Neural progenitor cell (in vitro differentiated cells): ENCODE data around the gene FSTL1. TPM values are rescaled to one million over a fixed set of nuclear protein-coding genes. Genes with fewer than 3 reads are reported as not detected.

Experiments
- DNase-seq: peaks from one replicate; pipeline ENCODE4 v3.0.0-alpha.2; 2016; ENCODE audit warnings: low spot score
- H2AFZ ChIP-seq: fragments of 200-600 bp; sonication (generic); replicated peaks from 2 replicates; pipeline ENCODE4 v1.6.1; 2016; ENCODE audit warnings: antibody characterized with exemption
- H3F3A ChIP-seq: fragments of 200-600 bp; sonication (generic); 2 replicates; pipeline ENCODE4 v1.6.1; 2016; ENCODE audit warnings: antibody characterized with exemption, low read depth
- H3K27ac ChIP-seq: fragments of 200-600 bp; sonication (generic); 2 replicates; pipeline ENCODE4 v1.5.1; 2016; ENCODE audit warnings: mild to moderate bottlenecking
- H3K27me3 ChIP-seq: fragments of 200-600 bp; sonication (generic); 2 replicates; pipeline ENCODE4 v1.6.1; 2016; ENCODE audit warnings: mild to moderate bottlenecking, moderate library complexity
- H3K36me3 ChIP-seq: fragments of 200-600 bp; sonication (generic); 2 replicates; pipeline ENCODE4 v1.5.1; 2016
- H3K4me1 ChIP-seq: fragments of 200-600 bp; sonication (generic); 2 replicates; pipeline ENCODE4 v1.6.1; 2016; ENCODE audit warnings: mixed run types
- H3K4me2 ChIP-seq: fragments of 200-600 bp; sonication (generic); 2 replicates; pipeline ENCODE4 v1.6.1; 2016
- H3K4me3 ChIP-seq: fragments of 200-600 bp; sonication (generic); 2 replicates; pipeline ENCODE4 v1.5.1; 2016
- H3K79me2 ChIP-seq: fragments of 200-600 bp; sonication (generic); 2 replicates; pipeline ENCODE4 v1.6.1; 2016; ENCODE audit warnings: low read depth
- H3K9ac ChIP-seq: fragments of 200-600 bp; sonication (generic); 2 replicates; pipeline ENCODE4 v1.6.1; 2016
- H3K9me3 ChIP-seq: fragments of 200-600 bp; sonication (generic); 2 replicates; pipeline ENCODE4 v1.5.1; 2016; ENCODE audit warnings: low read depth
- H4K20me1 ChIP-seq: fragments of 200-600 bp; sonication (generic); 2 replicates; pipeline ENCODE4 v1.6.1; 2016; ENCODE audit warnings: low read depth
- H3K27ac Mint-ChIP-seq: 3 replicates; pipeline ENCODE4 v1.8.0; 2021; ENCODE audit warnings: mixed read lengths
- H3K27me3 Mint-ChIP-seq: 2 replicates; pipeline ENCODE4 v1.8.0; 2022; ENCODE audit warnings: low read depth, mild to moderate bottlenecking, inconsistent platforms, moderate library complexity, mixed read lengths; ENCODE audit not compliant: insufficient read depth
- H3K36me3 Mint-ChIP-seq: 3 replicates; pipeline ENCODE4 v1.8.0; 2021; ENCODE audit warnings: mixed read lengths
- H3K4me1 Mint-ChIP-seq: 3 replicates; pipeline ENCODE4 v1.8.0; 2021; ENCODE audit warnings: mixed read lengths
- H3K4me3 Mint-ChIP-seq: 3 replicates; pipeline ENCODE4 v1.8.0; 2021; ENCODE audit warnings: mild to moderate bottlenecking, moderate library complexity, mixed read lengths
- H3K9me3 Mint-ChIP-seq: 3 replicates; pipeline ENCODE4 v1.8.0; 2020; ENCODE audit warnings: mixed read lengths
- EZH2 ChIP-seq: fragments of 200-600 bp; sonication (generic); IDR thresholded peaks from 2 replicates; pipeline ENCODE4 v1.6.1; 2017; ENCODE audit warnings: antibody characterized with exemption, mild to moderate bottlenecking, moderate library complexity
- EZH2phosphoT487 ChIP-seq: fragments of 200-600 bp; sonication (generic); IDR thresholded peaks from 2 replicates; pipeline ENCODE4 v1.6.1; 2017; ENCODE audit warnings: antibody characterized with exemption
- total RNA-seq: library from RNA; depleted of rRNA; stranded (reverse); fragments of >200 nt; gene quantifications from 2 replicates; pipeline ENCODE4 v1.2.3, GENCODE V29; 2015; ENCODE audit warnings: low replicate concordance
- TF ChIP-seq, protein P1 (sequence below): fragments of 200-600 bp; sonication (generic); IDR thresholded peaks from 2 replicates; pipeline ENCODE4 v1.5.1; 2017; ENCODE audit warnings: antibody characterized with exemption, mild to moderate bottlenecking

The FSTL1 gene
- total RNA-seq, 1 donor from 2014 or later: 327 TPM

DNA sequence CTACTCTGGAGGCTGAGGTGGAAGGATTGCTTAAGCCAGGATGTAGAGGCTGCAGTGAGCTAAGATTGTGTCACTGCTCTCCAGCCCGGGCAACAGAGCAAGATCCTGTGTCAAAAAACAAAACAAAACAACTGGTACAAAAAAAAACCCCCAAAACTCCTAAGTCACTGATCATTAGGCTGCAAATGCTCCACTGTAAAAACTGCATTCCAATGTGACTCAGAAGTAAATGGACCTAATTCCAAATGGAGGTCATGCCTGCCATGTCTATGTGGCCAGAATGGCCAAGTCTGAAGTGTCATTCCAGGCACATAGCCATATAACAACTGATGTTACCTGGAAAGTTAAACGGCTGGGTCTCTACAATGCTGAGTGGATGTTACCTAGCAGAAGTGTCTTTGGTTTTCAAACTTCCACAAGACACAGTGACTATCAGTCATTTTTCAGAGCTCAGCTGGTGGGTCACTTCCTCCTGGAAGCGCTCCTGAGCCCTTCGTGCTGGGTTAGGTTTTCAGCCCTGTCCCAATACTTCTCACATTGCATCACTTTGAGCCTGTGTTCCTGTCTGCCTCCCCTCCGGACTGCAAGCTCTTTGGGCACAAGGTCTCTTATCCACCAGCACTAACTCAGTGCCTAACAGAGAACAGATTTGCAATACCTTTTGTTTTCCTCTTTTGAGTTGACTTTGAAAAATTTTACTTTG, 10.6 kb downstream of the FSTL1 start:
- no peaks in the 10 kb centered on the region for H3K9me3 ChIP-seq
- no peak overlapping the region for H2AFZ ChIP-seq
- H4K20me1 ChIP-seq: peaks cover 18% of the 10 kb centered on the region
- no peak overlapping the region for H3K27ac ChIP-seq
- DNase-seq: no peak
- H3K36me3 ChIP-seq: no peaks in the 10 kb centered on the region
- no peak overlapping the region for H3K4me3 ChIP-seq
- no peak overlapping the region for H3K4me3 Mint-ChIP-seq
- H3K27me3 Mint-ChIP-seq: no peaks in the 10 kb centered on the region
- H3K27me3 ChIP-seq: no peaks in the 10 kb centered on the region
- H3F3A ChIP-seq: no peaks in the 10 kb centered on the region
- H3K27ac Mint-ChIP-seq: no peak overlapping the region
- H3K79me2 ChIP-seq: peaks cover 54% of the 10 kb centered on the region
- H3K4me2 ChIP-seq: no peak overlapping the region
- H3K4me1 Mint-ChIP-seq: peaks cover 5% of the 10 kb centered on the region
- TF ChIP-seq, protein P1, sequence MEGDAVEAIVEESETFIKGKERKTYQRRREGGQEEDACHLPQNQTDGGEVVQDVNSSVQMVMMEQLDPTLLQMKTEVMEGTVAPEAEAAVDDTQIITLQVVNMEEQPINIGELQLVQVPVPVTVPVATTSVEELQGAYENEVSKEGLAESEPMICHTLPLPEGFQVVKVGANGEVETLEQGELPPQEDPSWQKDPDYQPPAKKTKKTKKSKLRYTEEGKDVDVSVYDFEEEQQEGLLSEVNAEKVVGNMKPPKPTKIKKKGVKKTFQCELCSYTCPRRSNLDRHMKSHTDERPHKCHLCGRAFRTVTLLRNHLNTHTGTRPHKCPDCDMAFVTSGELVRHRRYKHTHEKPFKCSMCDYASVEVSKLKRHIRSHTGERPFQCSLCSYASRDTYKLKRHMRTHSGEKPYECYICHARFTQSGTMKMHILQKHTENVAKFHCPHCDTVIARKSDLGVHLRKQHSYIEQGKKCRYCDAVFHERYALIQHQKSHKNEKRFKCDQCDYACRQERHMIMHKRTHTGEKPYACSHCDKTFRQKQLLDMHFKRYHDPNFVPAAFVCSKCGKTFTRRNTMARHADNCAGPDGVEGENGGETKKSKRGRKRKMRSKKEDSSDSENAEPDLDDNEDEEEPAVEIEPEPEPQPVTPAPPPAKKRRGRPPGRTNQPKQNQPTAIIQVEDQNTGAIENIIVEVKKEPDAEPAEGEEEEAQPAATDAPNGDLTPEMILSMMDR: no peak
- TF ChIP-seq EZH2phosphoT487 (no peak), EZH2 (no peak)
- no peaks in the 10 kb centered on the region for H3K9me3 Mint-ChIP-seq
- H3K9ac ChIP-seq: no peak overlapping the region
- H3K4me1 ChIP-seq: no peaks in the 10 kb centered on the region
- H3K36me3 Mint-ChIP-seq: peaks cover 12% of the 10 kb centered on the region

DNA sequence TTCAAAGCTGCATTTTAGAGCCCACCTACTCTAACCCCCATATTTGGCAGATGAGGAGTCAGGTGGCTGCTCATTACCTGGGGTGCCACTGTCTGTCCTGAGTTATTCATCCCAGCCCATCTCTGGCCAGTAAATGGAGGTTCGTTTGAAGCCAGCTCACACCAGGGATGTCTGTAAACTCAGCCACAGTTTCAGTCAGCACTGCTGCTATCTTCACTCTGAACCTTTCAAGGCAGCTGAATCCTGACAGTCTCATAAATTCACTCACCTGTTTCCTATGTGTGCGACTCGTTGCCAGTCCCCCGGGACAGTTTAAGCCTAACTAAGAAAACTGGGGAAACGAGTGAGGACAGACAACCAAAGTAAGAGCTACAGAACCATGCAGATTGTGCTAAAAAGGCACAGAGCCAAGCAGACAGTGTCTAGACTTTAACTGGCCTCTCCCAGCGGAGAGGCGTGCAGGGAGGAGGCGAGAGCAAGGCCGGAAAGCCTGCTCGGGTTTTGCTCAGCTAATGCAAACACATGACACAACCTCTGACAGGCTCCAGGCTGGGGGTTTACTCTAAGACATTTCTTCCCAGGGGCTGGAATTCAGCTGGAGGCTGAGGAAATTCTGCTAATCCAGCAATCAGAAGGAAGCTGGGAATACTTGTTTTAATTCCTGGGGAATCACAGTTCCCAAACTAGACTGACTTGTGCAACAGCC, 12.0 kb downstream of the FSTL1 start:
- Histone ChIP-seq H3K79me2 (peaks cover 50% of the 10 kb centered on the region), H2AFZ (no peak overlapping the region), H3K27ac (no peak overlapping the region), H3K9me3 (no peaks in the 10 kb centered on the region), H3F3A (no peaks in the 10 kb centered on the region), H3K36me3 (no peaks in the 10 kb centered on the region), H3K4me2 (no peak overlapping the region), H4K20me1 (peaks cover 16% of the 10 kb centered on the region), H3K4me1 (no peaks in the 10 kb centered on the region), H3K4me3 (no peak overlapping the region), H3K9ac (no peak overlapping the region), H3K27me3 (no peaks in the 10 kb centered on the region)
- Mint-ChIP-seq H3K9me3 (no peaks in the 10 kb centered on the region), H3K4me3 (no peak overlapping the region), H3K27ac (no peak overlapping the region), H3K4me1 (peaks cover 5% of the 10 kb centered on the region), H3K27me3 (no peaks in the 10 kb centered on the region), H3K36me3 (peaks cover 20% of the 10 kb centered on the region)
- DNase-seq: peak; percentile 20
- TF ChIP-seq EZH2phosphoT487 (no peak), EZH2 (no peak)
- TF ChIP-seq, protein P1: no peak

DNA sequence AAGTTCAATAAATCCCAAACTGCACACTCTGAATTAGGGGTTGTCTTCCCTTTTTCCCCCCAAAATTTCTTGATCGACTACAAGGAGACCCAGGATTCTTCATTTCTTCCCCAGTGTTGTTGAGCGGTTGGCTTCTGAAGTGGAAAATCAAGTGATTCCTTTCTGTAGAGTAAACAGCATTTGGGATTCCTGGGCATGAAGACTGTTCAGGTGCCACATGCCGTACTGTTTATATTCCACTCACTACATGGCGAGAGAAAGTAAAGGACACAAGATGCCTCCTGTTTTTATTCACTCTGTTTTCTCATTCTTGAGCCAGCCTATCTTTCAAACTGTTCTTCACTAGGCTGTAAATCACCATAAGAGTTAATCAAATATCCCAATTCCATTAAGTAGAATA, 12.6 kb downstream of the FSTL1 start:
- DNase-seq: no peak
- TF ChIP-seq, protein P1: no peak
- H3K9ac ChIP-seq: no peak overlapping the region
- H3K4me3 Mint-ChIP-seq: no peak overlapping the region
- H3K27me3 Mint-ChIP-seq: no peaks in the 10 kb centered on the region
- H3K27me3 ChIP-seq: no peaks in the 10 kb centered on the region
- H3K79me2 ChIP-seq: peaks cover 50% of the 10 kb centered on the region
- H2AFZ ChIP-seq: no peak overlapping the region
- H4K20me1 ChIP-seq: peaks cover 13% of the 10 kb centered on the region
- H3K27ac ChIP-seq: no peak overlapping the region
- no peak overlapping the region for H3K27ac Mint-ChIP-seq
- H3K36me3 ChIP-seq: peaks cover 2% of the 10 kb centered on the region
- no peaks in the 10 kb centered on the region for H3K9me3 ChIP-seq
- no peak overlapping the region for H3K4me3 ChIP-seq
- peaks cover 25% of the 10 kb centered on the region for H3K36me3 Mint-ChIP-seq
- peaks cover 5% of the 10 kb centered on the region for H3K4me1 Mint-ChIP-seq
- no peaks in the 10 kb centered on the region for H3K4me1 ChIP-seq
- no peaks in the 10 kb centered on the region for H3K9me3 Mint-ChIP-seq
- no peaks in the 10 kb centered on the region for H3F3A ChIP-seq
- H3K4me2 ChIP-seq: no peak overlapping the region
